HFF-Myc (cell line): ENCODE data around the gene STAT5A.

Experiments used
- DNase-seq: peaks from one replicate; pipeline ENCODE4 v3.0.0-alpha.2; 2011; ENCODE audit warnings: low read depth; ENCODE audit errors: extremely low read depth
- H3K4me3 ChIP-seq: replicated peaks from 2 replicates; pipeline ENCODE4 v1.5.1; 2011; ENCODE audit warnings: low read depth, mild to moderate bottlenecking, control low read depth, low read length
- CTCF ChIP-seq: IDR thresholded peaks from 2 replicates; pipeline ENCODE4 v1.5.1; 2012; ENCODE audit warnings: mild to moderate bottlenecking, low read depth, low read length, control low read depth; ENCODE audit errors: missing control alignments

The STAT5A gene

GRCh38 chr17:42270596-42270995 is 17.7 kb upstream of the STAT5A start:
- H3K4me3 ChIP-seq: no peak overlapping the region
- no peak for TF ChIP-seq CTCF
- DNase-seq: no peak

- DNase-seq: no peak
- TF ChIP-seq CTCF: no peak
- H3K4me3 ChIP-seq: no peak overlapping the region
Observed at GRCh38 chr17:42271006-42271778, 17.1 kb upstream of the STAT5A start.

GRCh38 chr17:42271779-42272035 is 16.6 kb upstream of the STAT5A start:
- no peak for TF ChIP-seq CTCF
- no peak overlapping the region for H3K4me3 ChIP-seq
- DNase-seq: no peak

- H3K4me3 ChIP-seq: no peak overlapping the region
- no peak for TF ChIP-seq CTCF
- no peak for DNase-seq
Observed at GRCh38 chr17:42272162-42272907, 16.0 kb upstream of the STAT5A start.

- no peak for TF ChIP-seq CTCF
- H3K4me3 ChIP-seq: no peak overlapping the region
- no peak for DNase-seq
Observed at GRCh38 chr17:42273474-42274252, 14.6 kb upstream of the STAT5A start.

GRCh38 chr17:42274253-42274542 is 14.1 kb upstream of the STAT5A start:
- DNase-seq: no peak
- no peak overlapping the region for H3K4me3 ChIP-seq
- TF ChIP-seq CTCF: no peak
